GM10847 (cell line): ENCODE measurements around the gene LRCH3.

ENCODE experiments used
- POLR2A ChIP-seq: IDR thresholded peaks from 2 replicates; pipeline ENCODE4 v1.6.1; 2011; ENCODE audit not compliant: insufficient read length; ENCODE audit errors: extremely low read depth

Gene LRCH3

DNA sequence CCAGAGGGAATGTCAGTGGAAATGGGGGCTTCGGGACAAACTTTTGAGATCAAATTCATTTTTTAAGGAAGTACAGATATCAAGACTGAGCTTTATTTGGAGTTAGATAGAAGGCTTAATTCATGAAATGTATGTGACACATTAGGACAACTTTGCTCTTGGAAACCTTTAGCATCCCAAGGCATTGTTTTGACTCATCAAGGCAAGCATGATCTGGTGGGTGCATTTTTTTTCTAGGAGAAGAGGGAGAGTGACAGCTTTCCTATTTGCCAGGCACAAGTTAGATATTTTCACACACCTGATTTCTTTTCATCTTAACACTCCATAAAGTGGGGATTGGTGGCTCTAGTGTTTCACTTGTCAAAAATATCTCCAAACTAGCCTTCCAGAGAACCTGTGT lies 97.5 kb downstream of the LRCH3 start:
- no peak for TF ChIP-seq POLR2A

DNA sequence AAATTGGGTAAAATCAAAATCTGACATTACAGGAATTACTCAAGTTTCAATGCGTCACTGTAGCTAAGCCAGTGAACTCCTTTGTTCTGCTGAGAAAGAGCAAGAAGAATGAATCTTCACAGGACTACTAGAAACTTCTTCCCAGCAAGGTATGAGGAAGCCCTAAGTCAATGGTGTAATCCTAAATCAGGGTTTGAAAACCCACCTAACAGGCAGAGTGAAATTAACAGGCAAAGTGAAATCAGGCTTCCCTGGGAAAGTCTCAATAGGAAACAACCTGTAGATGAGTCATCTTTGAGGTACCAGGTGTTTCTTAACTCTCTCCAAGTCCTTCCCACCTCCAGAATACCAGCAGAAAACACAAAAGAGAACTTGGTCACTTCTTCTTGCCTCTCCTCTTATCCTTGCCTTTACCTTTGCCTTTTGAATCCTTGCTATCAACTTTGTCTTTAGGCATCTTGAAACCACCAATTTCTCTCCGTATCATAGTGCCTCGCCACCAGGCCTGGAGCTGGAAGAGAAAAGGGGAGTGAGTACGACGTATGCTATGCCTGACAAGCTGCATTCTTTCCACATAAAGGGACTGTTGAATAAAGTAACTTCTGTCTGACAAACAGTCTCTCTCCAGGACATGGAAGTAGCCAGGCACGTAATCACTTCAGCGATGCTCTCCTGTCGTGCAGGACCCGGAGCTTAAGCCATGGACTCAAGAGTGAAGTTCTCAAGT lies 98.3 kb downstream of the LRCH3 start:
- TF ChIP-seq POLR2A = no peak

DNA sequence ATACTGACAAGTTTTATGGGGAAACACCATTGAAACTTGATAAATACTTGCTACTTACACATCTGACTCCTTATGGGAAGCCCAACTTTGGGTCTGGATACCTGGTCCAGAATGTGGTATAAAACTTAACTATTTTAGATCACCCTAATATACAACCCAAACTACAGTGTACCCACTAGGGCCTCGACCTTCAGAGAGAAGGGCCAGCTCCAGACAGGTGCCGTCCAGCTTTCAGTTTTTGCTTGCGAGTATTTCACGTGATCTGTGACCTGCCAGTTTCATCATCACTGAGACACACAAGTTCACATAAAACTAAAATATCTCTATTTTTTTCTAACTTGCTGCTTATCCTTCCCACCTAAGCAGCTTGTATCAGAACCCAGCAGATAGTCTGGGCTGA lies 99.6 kb downstream of the LRCH3 start:
- no peak for TF ChIP-seq POLR2A

DNA sequence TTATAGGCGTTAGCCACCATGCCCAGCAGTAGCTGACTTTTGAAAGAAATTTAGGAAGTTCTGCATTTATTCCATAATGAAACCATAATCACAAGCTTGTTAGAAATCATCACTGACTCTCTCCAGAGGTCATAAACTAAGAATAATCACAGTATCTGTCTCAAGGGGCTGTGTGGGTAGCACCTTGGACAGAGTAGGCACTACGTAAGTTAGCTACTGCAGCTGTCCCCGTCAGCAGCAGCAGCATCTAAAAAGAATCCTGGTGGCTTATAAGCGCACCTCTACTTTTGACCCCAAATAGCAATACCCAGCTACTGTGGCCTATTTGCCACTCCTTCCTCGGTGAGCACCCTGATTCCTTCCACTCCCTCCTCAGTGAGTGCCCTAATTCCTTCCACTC lies 101.1 kb downstream of the LRCH3 start:
- TF ChIP-seq POLR2A = no peak

DNA sequence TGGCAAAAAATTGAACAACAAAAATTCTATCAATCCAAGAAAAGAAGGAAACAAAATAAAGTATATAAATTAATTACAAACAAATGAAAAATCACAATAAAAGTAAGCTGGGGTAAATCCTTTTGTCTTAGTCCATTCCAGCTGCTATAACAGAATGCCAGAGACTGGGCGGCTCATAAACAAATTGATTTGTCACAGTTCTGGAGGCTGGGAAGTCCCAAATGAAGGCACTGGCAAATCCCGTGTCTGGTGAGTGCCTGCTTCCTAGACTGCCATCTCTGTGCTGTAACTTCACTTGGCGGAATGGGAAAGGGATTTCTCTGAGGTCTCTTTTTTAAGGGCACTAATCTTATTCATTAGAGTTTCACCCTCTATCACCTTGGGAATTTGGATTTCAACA lies 105.4 kb downstream of the LRCH3 start:
- TF ChIP-seq POLR2A = no peak

DNA sequence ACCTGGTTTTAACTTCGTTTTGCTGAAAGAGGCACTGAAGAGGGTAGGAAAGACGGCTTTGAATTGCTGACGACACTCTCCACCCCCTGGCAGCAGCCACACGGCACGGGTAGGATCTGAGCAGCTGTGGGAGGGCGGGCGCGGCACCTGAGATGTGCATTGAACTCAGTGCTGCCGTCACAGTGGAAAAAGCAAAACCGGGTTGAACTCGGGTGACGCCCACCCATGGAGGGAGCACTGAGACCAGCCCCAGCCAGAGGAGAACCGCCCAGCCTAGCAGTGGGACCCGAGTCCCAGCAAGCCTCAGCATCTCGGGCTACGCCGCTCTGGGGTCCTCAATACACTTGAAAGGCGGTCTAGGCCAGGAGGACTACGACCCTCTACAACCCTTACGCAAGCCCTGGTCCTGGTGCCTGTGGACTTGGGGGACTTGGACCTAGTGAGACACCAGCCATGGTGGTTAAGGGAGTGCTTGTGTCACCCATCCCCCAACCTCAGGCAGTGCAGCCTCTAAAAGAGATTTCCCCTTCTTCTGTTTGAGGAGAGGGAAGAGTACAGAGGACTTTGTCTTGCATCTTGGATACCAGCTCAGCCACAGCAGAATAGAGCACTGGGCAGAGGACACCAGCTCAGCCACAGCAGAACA lies 108.9 kb downstream of the LRCH3 start:
- TF ChIP-seq POLR2A = no peak

DNA sequence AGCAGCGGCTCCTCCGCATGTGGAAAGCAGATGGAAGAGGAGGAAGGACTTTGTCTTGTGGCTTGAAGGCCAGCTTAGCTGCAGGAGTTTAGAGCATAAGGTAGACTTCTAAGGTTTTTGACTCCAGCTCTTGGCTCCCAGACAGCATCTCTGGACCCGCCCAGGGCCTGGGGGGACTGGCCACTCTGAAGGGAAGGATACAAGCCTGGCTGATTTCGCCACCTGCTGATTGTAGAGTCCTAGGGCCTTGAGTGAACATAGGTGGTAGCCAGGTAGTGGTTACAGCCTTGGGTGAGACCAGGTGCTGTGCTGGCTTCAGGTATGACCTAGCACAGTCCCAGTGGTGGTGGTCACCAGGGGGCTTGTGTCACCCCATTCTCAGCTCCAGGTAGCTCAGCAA lies 110.6 kb downstream of the LRCH3 start:
- no peak for TF ChIP-seq POLR2A

DNA sequence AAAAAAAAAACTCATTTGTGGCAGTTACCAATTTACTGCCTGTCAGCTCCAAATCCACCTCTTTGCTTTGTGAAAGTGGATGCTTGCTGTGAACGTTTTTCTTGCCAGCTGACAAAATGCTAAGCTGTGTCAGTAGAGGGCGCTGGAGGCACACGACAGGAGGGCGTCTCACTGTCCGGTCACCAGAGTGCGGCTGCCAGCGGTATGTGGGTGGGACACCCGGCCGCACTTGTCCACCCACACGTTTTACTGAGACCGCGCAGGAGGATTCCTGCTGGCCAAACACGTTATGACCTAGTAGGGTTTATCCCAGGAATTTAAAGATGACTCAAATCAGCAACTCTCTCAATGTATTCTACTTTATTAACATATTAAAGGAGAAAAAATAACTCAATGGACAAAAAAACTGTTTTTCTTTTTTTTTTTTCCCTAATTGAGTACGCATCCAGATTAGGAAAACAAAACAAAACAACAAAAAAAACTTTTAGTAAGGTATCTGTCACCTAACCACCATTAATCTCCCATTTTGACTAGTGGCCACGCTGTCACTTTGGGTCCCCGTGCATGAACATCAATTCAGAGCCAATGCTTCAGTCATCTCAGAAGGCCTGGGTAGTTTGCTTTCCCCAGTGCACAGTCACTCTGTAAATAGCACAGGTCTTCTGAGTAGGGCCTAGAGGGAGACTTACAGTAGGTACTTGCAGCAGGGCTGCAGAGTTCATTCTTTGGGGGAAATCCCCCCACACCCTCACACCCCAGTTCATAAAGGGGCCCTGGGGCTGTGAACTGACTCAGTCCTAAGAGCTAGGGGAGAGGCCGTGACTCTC lies 115.2 kb downstream of the LRCH3 start:
- TF ChIP-seq POLR2A = no peak

DNA sequence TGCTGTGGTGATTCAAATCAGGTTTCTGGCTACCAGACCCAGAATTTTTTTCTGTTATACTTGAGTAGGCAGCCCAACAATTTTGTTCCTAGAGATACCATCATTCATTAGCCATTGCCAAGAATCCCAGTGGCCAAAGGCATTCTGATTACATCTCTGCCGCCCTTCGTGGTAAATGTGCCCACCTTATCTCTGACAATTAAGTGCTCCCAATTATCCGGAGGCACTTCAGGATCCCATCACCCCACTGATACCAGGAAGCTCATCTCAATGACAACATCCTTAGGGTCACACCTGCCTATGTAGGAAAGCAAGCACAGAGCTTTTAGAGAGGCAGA lies 115.8 kb downstream of the LRCH3 start:
- TF ChIP-seq POLR2A = no peak

DNA sequence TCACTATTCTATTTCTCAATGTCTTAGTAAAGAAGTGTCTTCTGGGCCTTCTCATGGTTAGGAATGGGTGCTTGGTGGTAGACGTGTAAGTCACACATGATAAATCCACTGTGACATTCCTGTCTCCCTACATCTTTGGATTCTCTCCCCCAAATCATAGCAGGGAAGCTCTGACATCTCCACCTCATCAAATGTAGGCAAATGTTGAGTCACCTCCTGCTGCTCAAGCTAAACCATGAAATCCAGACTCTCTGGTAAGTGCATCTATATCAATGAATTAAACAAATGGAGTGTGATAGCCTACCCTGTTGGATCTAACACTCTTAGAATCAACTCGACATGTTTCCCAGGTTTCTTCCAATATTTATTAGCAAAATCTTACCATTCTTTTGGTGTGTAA lies 116.1 kb downstream of the LRCH3 start:
- no peak for TF ChIP-seq POLR2A

DNA sequence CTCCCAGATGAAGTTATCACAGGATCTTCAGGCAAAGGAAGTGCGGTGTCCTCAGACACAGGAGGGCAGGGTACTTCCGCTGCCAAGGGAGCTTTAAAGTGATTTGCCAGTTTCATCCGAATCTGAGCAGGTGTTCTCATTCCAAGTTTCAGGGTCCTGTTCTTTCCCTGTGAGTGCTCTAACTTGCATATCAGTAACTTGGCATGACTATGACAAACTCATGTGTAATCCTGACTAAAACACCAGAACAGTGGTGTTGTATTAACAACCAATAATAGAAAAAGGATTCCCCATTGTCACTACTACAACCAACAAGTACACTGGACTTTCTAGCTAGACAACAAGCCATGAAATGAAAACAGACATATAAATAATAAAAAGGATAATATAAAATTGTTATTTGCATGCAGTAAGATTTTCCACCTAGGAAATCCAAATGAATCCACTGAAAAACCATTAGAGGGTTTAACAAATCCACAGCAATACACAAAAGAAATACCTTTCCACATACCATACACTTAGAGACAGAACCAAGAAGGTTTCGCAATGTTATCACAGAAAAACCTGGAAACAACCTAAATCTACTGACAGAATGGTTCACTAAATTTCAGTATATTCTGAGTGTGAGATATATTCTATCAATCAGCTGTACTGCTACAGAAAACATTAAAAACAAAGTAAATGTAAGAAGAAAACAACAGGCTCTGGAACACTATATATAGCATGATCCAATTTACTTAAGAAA lies 118.1 kb downstream of the LRCH3 start:
- TF ChIP-seq POLR2A = no peak

DNA sequence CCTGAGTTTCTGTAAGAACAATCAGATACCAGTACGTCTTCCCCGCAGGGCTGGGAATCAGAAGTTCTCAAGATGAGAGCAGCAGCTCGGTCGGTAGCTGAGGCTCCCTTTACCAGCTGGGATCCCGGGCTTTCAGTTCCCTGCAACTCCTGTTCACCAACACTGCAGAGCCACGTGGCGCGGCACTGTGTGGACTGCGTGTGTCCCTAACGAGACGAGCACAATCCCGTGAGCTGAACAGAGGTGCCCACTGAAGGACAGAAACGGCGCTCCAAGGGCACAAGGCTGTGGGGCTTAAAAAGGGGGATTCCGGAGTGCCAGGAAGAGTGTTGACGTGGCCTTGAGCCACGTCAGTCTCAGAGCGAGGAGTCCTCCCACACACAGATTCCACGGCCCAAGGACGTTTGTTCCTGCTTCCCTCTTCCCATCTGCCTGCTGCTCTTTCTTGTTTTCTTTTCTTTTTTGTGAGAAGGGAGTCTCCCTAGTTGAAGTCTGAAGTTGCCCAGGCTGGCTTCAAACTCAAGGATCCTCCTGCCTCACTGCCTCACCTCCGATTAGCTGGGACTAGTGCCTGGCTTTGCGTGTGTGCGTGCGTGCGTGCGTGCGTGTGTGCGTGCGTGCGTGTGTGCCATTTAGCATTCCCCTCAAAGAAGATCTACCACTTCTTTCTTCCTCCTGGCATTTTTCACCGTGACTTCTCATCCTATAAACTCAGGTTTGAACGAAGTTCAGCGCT lies 121.9 kb downstream of the LRCH3 start:
- TF ChIP-seq POLR2A = no peak

DNA sequence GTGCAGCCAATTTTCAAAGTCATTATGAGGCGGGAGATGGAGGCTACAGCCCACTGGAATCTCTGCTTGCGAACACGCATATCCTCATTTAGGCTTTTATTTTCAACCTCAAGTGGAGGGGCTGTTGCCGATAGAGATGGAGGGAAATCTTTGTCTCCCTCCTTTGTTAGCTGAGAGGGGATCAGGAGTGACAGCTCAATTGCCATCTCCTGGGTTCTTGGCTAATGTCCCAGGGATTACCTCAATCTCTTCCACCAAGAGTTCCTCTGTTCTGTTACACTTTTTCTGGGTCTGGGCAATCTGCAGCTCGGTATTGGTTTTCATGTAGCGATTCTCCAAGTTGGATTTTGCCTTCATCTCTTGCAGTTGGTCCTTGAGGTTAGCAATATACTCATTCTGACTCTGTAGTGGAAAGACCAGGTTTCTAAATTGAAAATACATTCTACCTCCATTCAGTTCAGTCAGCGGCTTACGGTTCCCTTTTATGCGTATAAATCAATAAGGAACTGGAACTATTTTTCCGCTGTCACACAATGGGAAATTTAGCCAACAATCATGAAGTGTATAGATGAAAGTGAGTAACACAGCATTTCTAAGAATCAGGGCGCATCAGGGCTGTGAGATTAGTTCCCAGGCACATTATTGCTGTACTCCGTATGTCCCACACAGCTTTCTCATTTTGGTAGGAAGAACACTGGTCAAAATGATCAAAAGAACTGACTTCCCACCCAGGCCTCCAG lies 122.8 kb downstream of the LRCH3 start:
- no peak for TF ChIP-seq POLR2A

DNA sequence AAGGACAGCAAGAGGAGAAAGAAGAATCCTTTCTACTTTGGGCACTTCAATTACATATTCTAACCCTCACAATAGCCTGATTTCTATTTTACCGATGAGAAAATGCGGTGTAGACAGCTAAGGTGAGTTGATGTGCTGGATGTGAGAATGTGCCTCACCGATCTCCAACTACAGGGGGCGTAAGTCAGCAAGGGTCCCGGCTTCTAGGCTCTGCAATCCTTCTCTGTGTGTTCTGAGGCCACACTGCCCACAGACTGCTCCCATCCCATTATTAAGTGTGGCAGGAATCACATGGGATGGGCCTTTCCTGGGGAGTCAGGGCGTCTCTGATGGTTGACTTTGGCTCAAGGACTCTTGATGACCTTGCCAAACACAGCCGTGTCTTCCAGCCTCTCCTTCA lies 135.4 kb downstream of the LRCH3 start:
- TF ChIP-seq POLR2A = no peak
